Esophagus mucosa (tissue), 1 donor: ENCODE results near the gene GSTT2. TPM values are rescaled to one million over a fixed set of nuclear protein-coding genes. Genes with fewer than 3 reads are reported as not detected.
A peak's percentile ranks its signal among the peaks of the same experiment; 100 is the strongest.

Source experiments
- ATAC-seq: fragments of 200-7000 bp; cut with Tn5 transposase; one replicate; pipeline ENCODE4 v1.9.1; 2020
- total RNA-seq: library from RNA; stranded (reverse); gene quantifications from one replicate; pipeline ENCODE4 v1.2.4, GENCODE V29; 2023
- donor health status: DM: yes; HTN: yes; CAD: no.

Gene GSTT2
- total RNA-seq, 1 donor from 2014 or later: 1.1 TPM

- ATAC-seq: no peak
These were observed 29.5 kb downstream of the GSTT2 start for GRCh38 chr22:24009227-24010017.

DNA sequence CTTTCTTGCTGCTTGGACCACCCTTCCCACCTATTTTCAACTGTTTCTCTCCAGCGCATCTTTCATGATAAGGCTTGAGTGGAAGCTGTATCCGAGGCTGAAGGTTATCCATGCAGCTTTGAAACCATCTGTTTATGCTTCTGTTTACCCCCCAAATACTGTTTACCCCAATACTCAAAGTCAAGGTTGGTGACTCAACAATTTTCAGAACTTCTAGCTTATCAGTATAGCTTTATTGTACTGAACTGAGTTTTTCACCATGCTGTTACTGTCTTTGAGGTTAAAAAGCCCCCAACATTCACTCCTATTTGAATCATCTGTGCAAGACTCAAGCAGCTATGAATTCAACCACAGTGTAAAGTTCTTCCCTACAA, 30.1 kb downstream of the GSTT2 start:
- no peak for ATAC-seq

- peak; percentile 10 for ATAC-seq
These were observed 31.8 kb downstream of the GSTT2 start for GRCh38 chr22:24011735-24012068.

DNA sequence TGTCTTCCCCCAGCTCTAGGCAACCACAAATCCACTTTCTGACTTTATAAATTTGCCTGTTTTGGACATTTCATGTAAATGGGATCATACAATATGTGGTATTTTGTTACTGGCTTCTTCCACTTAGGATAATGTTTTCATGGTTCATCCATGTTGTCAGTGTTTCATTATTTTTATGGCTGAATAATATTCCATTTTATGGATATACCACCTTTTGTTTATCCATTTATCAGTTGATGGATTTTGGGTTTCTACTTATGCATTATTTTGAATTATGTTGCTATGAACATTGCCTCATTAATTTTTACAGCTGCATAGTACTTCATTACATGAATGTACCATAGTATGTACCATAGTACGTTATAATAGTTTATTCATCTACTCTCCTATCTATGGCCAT, 36.2 kb downstream of the GSTT2 start:
- ATAC-seq: no peak

- no peak for ATAC-seq
These were observed 41.4 kb downstream of the GSTT2 start for GRCh38 chr22:24021304-24021703.

DNA sequence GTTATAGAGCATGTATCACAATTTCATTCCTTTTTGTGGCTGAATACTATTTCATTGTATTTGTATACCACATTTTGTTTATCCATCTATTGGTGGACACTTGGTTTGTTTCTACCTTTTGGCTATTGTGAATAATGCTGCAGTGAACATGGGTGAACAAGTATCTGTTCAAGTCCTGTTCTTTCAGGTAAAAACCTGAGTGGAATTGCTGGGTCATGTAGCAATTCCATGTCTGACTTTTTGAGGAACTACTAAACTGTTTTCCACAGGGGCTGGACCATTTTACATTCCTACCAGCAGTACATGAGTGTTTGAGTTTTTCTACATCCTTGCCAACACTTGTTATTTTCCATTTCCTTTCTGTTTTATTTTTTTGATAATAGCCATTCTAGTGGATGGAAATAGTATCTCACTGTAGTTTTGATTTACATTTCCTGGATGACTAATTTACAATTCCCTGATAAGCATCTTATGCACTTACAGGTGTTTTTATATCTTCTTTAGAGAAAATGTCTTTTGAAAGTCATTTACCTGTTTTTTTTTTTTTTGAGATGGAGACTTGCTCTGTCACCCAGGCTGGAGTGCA, 43.4 kb downstream of the GSTT2 start:
- ATAC-seq: no peak

DNA sequence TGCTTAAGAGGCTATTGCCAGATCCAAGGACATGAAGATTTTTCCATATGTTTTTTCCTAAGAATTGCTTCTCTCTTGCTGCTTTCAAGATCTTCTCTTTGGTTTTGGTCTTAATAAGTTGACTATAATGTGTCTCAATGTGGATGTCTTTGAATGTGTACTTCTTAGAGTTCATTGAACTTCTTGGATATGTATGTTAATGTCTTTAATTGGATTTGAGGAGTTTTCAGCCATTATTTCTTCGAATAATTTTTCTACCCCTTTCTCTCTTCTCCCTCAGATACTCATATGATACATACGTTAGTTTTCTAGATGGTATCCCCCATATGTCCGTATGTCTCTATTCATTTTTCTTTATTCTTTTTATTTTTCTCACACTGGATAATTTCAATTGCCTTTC, 44.4 kb downstream of the GSTT2 start:
- no peak for ATAC-seq

- ATAC-seq: no peak
These were observed 45.5 kb downstream of the GSTT2 start for GRCh38 chr22:24025475-24025874.

DNA sequence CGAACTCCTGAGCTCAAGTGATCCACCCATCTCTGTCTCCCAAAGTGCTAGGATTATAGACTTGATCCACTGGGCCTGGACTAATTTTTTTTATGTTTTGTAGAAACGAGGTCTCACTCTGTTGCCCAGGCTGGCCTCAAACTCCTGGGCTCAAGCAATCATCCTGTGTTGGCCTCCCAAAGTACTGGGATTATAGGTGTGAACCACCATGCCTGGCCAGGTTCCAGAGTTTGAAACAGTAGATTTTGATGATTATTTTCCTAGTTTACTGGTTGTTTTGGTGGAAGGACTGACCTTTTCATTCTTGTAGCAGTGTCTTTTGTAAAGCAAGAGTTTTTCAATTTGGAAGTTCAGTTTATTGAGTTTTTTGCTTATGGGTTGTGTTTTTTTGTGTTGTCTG, 46.1 kb downstream of the GSTT2 start:
- no peak for ATAC-seq

- ATAC-seq: no peak
These were observed 46.8 kb downstream of the GSTT2 start for GRCh38 chr22:24026733-24027132.

GRCh38 chr22:24027389-24027975, 47.5 kb downstream of the GSTT2 start:
- no peak for ATAC-seq

- ATAC-seq: no peak
These were observed 48.1 kb downstream of the GSTT2 start for GRCh38 chr22:24027991-24028390.

- no peak for ATAC-seq
These were observed 48.6 kb downstream of the GSTT2 start for GRCh38 chr22:24028533-24028932.

GRCh38 chr22:24029304-24029703, 49.4 kb downstream of the GSTT2 start:
- ATAC-seq: no peak

DNA sequence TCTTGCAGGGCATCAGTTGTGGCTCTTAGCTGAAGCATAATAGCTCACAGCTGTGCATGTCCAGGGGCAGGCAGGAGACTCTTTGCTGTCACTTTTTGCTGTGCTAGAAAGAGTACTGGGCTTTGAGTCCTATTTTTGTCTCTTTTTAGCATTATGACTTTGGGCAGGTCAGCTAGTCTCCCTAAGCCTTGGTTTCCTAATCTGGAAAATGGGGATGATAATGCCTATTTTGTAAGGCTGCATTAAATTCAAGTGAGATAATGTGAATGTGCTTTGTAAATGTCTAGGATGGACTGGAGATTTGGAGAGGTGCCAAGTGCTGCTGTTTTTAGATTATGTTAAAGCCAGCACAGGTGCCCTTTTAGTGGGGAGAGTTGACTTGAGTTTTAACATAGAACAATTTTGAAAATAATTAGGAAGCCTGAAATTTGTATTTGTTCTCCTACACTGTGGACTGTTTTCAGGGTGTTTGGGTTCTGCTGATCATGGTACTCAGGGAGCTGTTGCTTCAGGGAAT, 50.3 kb downstream of the GSTT2 start:
- no peak for ATAC-seq

Other genes starting within 250 kb of the GSTT2 start
- gene ZNF70, start 229.0 kb upstream of the GSTT2 start, total RNA-seq: 1.4 TPM
- 0.84 TPM for gene VPREB3, start 225.7 kb upstream of the GSTT2 start, total RNA-seq
- not detected for gene C22orf15, start 217.1 kb upstream of the GSTT2 start, total RNA-seq
- gene CHCHD10, start 212.2 kb upstream of the GSTT2 start, total RNA-seq: 124 TPM
- 1.7 TPM for gene MMP11, start 207.3 kb upstream of the GSTT2 start, total RNA-seq
- gene SMARCB1, start 193.2 kb upstream of the GSTT2 start, total RNA-seq: 60.3 TPM
- gene DERL3, start 141.1 kb upstream of the GSTT2 start, total RNA-seq: 1.5 TPM
- gene SLC2A11, start 122.3 kb upstream of the GSTT2 start, total RNA-seq: 1.2 TPM
- 956 TPM for gene MIF, start 85.8 kb upstream of the GSTT2 start, total RNA-seq
- gene GSTT2B, start 18.9 kb upstream of the GSTT2 start, total RNA-seq: 6.5 TPM
- gene DDTL, start 13.2 kb upstream of the GSTT2 start, total RNA-seq: 1.7 TPM
- 165 TPM for gene DDT, start 5.7 kb upstream of the GSTT2 start, total RNA-seq
- gene GSTT4, start 25.3 kb downstream of the GSTT2 start, total RNA-seq: not detected
- gene CABIN1, start 31.2 kb downstream of the GSTT2 start, total RNA-seq: 25.3 TPM
- gene SUSD2, start 201.4 kb downstream of the GSTT2 start, total RNA-seq: 1.4 TPM